ENCODE measurements around the gene PLEKHA1. TPM values are rescaled to one million over a fixed set of nuclear protein-coding genes. Genes with fewer than 3 reads are reported as not detected.

Gene PLEKHA1
- total RNA-seq, 2 donors from 2014 or later: 14.2 to 26.5 TPM

GRCh38 chr10:122446668-122447423, 72.3 kb downstream of the PLEKHA1 start:
- intact Hi-C loops (cut with DNase I): no loop called here
- no peak for ATAC-seq
- Histone ChIP-seq H3K9me3 (no peaks in the 10 kb centered on the region), H3K27me3 (no peaks in the 10 kb centered on the region), H3K36me3 (replicated peaks in 1 of 2; ENCODE audit: insufficient read depth in 1 of 2, low read depth in 2 of 2) (no peaks in the 10 kb centered on the region), H3K4me1 (no peaks in the 10 kb centered on the region), H3K4me3 (no peak overlapping the region), H3K27ac (no peak overlapping the region)
- 75 to 82% methylated on average over 2 of the region's 2 CpGs for WGBS, 2 donors
- no peak for DNase-seq
- TF ChIP-seq CTCF (IDR thresholded peaks at IDR 0.05) (no peak), POLR2A (IDR thresholded peaks at IDR 0.05) (no peak)

- intact Hi-C loops (cut with DNase I): no loop called here
- WGBS, 2 donors: 78 to 88% methylated on average over 2 to 3 of the region's 3 CpGs
Measured at GRCh38 chr10:122448600-122448999, 74.1 kb downstream of the PLEKHA1 start.

GRCh38 chr10:122449153-122449552, 74.6 kb downstream of the PLEKHA1 start:
- Histone ChIP-seq H3K4me3 (no peak overlapping the region), H3K27ac (no peak overlapping the region), H3K36me3 (replicated peaks in 1 of 2; ENCODE audit: insufficient read depth in 1 of 2, low read depth in 2 of 2) (no peaks in the 10 kb centered on the region), H3K27me3 (no peaks in the 10 kb centered on the region), H3K9me3 (no peaks in the 10 kb centered on the region), H3K4me1 (no peaks in the 10 kb centered on the region)
- intact Hi-C loops (cut with DNase I): no loop called here
- 80 to 83% methylated on average over 4 of the region's 4 CpGs for WGBS, 2 donors
- TF ChIP-seq CTCF (IDR thresholded peaks at IDR 0.05) (no peak), POLR2A (IDR thresholded peaks at IDR 0.05) (no peak)
- no peak for DNase-seq
- no peak for ATAC-seq

More at GRCh38 chr10:122448600-122448999, 74.1 kb downstream of the PLEKHA1 start:
- Histone ChIP-seq H3K27ac (no peak overlapping the region), H3K9me3 (no peaks in the 10 kb centered on the region), H3K4me1 (no peaks in the 10 kb centered on the region), H3K4me3 (no peak overlapping the region), H3K27me3 (no peaks in the 10 kb centered on the region), H3K36me3 (replicated peaks in 1 of 2; ENCODE audit: insufficient read depth in 1 of 2, low read depth in 2 of 2) (no peaks in the 10 kb centered on the region)
- no peak for DNase-seq
- TF ChIP-seq CTCF (IDR thresholded peaks at IDR 0.05) (no peak), POLR2A (IDR thresholded peaks at IDR 0.05) (no peak)
- ATAC-seq: no peak

GRCh38 chr10:122450353-122450990, 76.0 kb downstream of the PLEKHA1 start:
- no peak for TF ChIP-seq POLR2A (IDR thresholded peaks at IDR 0.05)
- no peak for TF ChIP-seq CTCF (IDR thresholded peaks at IDR 0.05)
- Histone ChIP-seq H3K27ac (no peak overlapping the region), H3K9me3 (no peaks in the 10 kb centered on the region), H3K4me3 (no peak overlapping the region), H3K36me3 (replicated peaks in 1 of 2; ENCODE audit: insufficient read depth in 1 of 2, low read depth in 2 of 2) (no peaks in the 10 kb centered on the region), H3K27me3 (no peaks in the 10 kb centered on the region), H3K4me1 (no peaks in the 10 kb centered on the region)
- no peak for DNase-seq
- WGBS, 2 donors: 74 to 76% methylated on average over 14 of the region's 14 CpGs
- ATAC-seq: peak; percentile 33
- intact Hi-C loops (cut with DNase I): no loop called here
